Neural cell (in vitro differentiated cells): Measurements from ENCODE around the gene C1orf167. TPM values are rescaled to one million over a fixed set of nuclear protein-coding genes. Genes with fewer than 3 reads are reported as not detected.

ENCODE experiments used
- H2AFZ ChIP-seq: fragments of 200-600, 300-800 bp; sonication (generic), shearing (Covaris generic); 2 replicates; pipeline ENCODE4 v1.6.0; 2014; ENCODE audit warnings: low read depth, mild to moderate bottlenecking, antibody characterized with exemption, low read length, moderate library complexity
- H3F3A ChIP-seq: fragments of 200-600 bp; shearing (Covaris generic); 2 replicates; pipeline ENCODE4 v1.6.1; 2016; ENCODE audit warnings: mild to moderate bottlenecking, moderate library complexity, mixed read lengths, antibody characterized with exemption, low read length; ENCODE audit not compliant: insufficient read depth, poor library complexity, severe bottlenecking
- H3K27ac ChIP-seq: fragments of 200-600, 300-800 bp; sonication (generic), shearing (Covaris generic); 2 replicates; pipeline ENCODE4 v1.5.1; 2014; ENCODE audit warnings: mild to moderate bottlenecking, low read length, moderate library complexity
- H3K27me3 ChIP-seq: fragments of 300-800, 200-600 bp; sonication (generic), shearing (Covaris generic); 2 replicates; pipeline ENCODE4 v1.6.0; 2014; ENCODE audit warnings: mild to moderate bottlenecking, low read depth, low read length, moderate library complexity; ENCODE audit not compliant: insufficient read depth
- H3K36me3 ChIP-seq: fragments of 300-800, 200-600 bp; sonication (generic), shearing (Covaris generic); 2 replicates; pipeline ENCODE4 v1.5.1; 2014; ENCODE audit warnings: mild to moderate bottlenecking, antibody characterized with exemption, low read length, moderate library complexity; ENCODE audit not compliant: insufficient read depth
- H3K4me2 ChIP-seq: fragments of 300-800, 200-600 bp; sonication (generic), shearing (Covaris generic); 2 replicates; pipeline ENCODE4 v1.6.0; 2014; ENCODE audit warnings: mild to moderate bottlenecking, low read length
- H3K4me3 ChIP-seq: fragments of 300-800, 200-600 bp; sonication (generic), shearing (Covaris generic); 2 replicates; pipeline ENCODE4 v1.5.1; 2014; ENCODE audit warnings: mild to moderate bottlenecking, low read length, moderate library complexity
- H3K79me2 ChIP-seq: fragments of 200-600 bp; shearing (Covaris generic); replicated peaks from 2 replicates; pipeline ENCODE4 v1.6.0; 2014; ENCODE audit warnings: mild to moderate bottlenecking, low read length, moderate library complexity; ENCODE audit not compliant: insufficient read depth
- H3K9ac ChIP-seq: fragments of 300-800, 200-600 bp; sonication (generic), shearing (Covaris generic); 2 replicates; pipeline ENCODE4 v1.6.1; 2016; ENCODE audit warnings: mild to moderate bottlenecking, low read length, mixed read lengths
- H3K9me2 ChIP-seq: fragments of 200-600 bp; shearing (Covaris generic); 2 replicates; pipeline ENCODE4 v1.6.1; 2016; ENCODE audit warnings: mild to moderate bottlenecking, low read length, mixed read lengths; ENCODE audit not compliant: insufficient read depth
- H3K9me3 ChIP-seq: fragments of 200-600, 300-800 bp; sonication (generic), shearing (Covaris generic); 2 replicates; pipeline ENCODE4 v1.6.1; 2016; ENCODE audit warnings: mild to moderate bottlenecking, mixed run types, low read length, moderate library complexity, mixed read lengths
- H4K20me1 ChIP-seq: fragments of 200-600 bp; shearing (Covaris generic); 2 replicates; pipeline ENCODE4 v1.6.1; 2016; ENCODE audit warnings: mild to moderate bottlenecking, mixed run types; ENCODE audit not compliant: insufficient read depth
- EP300 ChIP-seq: fragments of 450-650 bp; conservative IDR thresholded peaks from 2 replicates; pipeline ENCODE4 v1.6.1; 2014; ENCODE audit warnings: antibody characterized with exemption, mild to moderate bottlenecking, moderate library complexity; ENCODE audit not compliant: poor library complexity, severe bottlenecking
- EZH2 ChIP-seq: fragments of 200-600, 300-800 bp; shearing (Covaris generic), sonication (generic); IDR thresholded peaks from 2 replicates; pipeline ENCODE4 v1.6.1; 2014; ENCODE audit warnings: antibody characterized with exemption, low read length, borderline replicate concordance, mild to moderate bottlenecking; ENCODE audit not compliant: insufficient read depth, poor library complexity, severe bottlenecking
- MXI1 ChIP-seq: fragments of 450-650 bp; conservative IDR thresholded peaks from 2 replicates; pipeline ENCODE4 v1.6.1; 2014; ENCODE audit warnings: antibody characterized with exemption, mild to moderate bottlenecking; ENCODE audit not compliant: poor library complexity, severe bottlenecking
- POLR2AphosphoS5 ChIP-seq: IDR thresholded peaks from 2 replicates; pipeline ENCODE4 v1.6.1; 2012
- RAD21 ChIP-seq: fragments of 450-650 bp; conservative IDR thresholded peaks from 2 replicates; pipeline ENCODE4 v1.6.1; 2014; ENCODE audit warnings: antibody characterized with exemption, mild to moderate bottlenecking, moderate library complexity
- SMC3 ChIP-seq: fragments of 450-650 bp; conservative IDR thresholded peaks from 2 replicates; pipeline ENCODE4 v1.6.1; 2014; ENCODE audit warnings: antibody characterized with exemption, mild to moderate bottlenecking, moderate library complexity; ENCODE audit not compliant: poor library complexity
- TAF1 ChIP-seq: IDR thresholded peaks from 2 replicates; pipeline ENCODE4 v1.6.1; 2012; ENCODE audit warnings: low read depth
- polyA plus RNA-seq: library from polyadenylated mRNA; depleted of rRNA; stranded (reverse); fragments of >200 nt; gene quantifications from 2 replicates; pipeline ENCODE4 v1.2.3, GENCODE V29; 2014
- TF ChIP-seq, protein P1 (sequence below): IDR thresholded peaks from 2 replicates; pipeline ENCODE4 v1.6.1; 2012; ENCODE audit warnings: borderline replicate concordance
- TF ChIP-seq, protein P2 (sequence below): fragments of 450-650 bp; IDR thresholded peaks from 2 replicates; pipeline ENCODE4 v1.5.1; 2014; ENCODE audit warnings: antibody characterized with exemption, mild to moderate bottlenecking, moderate library complexity; ENCODE audit not compliant: poor library complexity, severe bottlenecking

C1orf167 gene
- polyA plus RNA-seq, 1 donor from 2014 or later, result not detected

DNA sequence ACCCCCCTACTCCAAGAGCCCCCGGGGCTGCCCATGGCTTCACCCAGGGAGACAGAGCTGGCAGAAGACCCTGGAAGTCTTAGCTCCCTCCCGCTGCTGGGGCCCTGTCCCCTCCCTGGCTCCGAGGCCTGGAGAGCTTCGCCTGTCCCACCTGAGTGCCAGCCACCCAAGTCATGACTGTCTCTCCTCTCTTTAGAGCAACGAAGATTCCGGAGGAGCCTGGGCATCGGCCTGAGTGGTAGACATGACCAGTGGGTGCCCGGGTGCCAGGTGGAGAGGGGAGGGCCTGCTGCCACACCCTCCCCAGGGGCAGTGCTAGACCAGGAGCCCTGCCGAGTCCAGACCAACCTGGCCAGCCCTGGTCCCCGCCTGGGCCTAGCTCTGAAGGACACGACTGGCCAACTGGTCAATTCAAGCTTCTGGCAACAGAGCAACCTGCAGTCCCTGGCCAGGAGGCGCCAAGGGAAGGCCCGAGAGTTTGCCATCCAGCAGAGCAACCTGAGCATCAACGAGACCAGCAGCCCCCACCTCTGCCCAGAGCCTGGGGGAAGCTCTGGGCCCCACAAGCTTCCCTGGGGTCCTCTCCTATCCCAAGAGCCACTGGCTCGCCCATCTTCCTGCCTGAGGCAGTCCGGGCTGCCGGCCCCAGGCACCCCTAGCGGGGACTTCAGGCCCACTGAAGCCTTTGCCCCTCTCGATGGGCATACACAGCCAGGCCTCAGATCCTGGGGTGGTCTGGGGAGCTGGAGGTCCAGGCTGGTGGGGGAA is 3.9 kb downstream of the C1orf167 start:
- Histone ChIP-seq H3K79me2 (no peaks in the 10 kb centered on the region), H3K36me3 (no peaks in the 10 kb centered on the region), H3K9me2 (no peaks in the 10 kb centered on the region), H3K9ac (no peak overlapping the region), H3K27ac (no peak overlapping the region), H3K4me3 (no peak overlapping the region), H4K20me1 (no peaks in the 10 kb centered on the region), H3K27me3 (no peaks in the 10 kb centered on the region), H2AFZ (no peak overlapping the region), H3K9me3 (no peaks in the 10 kb centered on the region), H3K4me2 (no peak overlapping the region), H3F3A (no peaks in the 10 kb centered on the region)
- TF ChIP-seq EZH2 (no peak), TAF1 (no peak), POLR2AphosphoS5 (no peak), MXI1 (no peak), EP300 (no peak)
- TF ChIP-seq, protein P1, sequence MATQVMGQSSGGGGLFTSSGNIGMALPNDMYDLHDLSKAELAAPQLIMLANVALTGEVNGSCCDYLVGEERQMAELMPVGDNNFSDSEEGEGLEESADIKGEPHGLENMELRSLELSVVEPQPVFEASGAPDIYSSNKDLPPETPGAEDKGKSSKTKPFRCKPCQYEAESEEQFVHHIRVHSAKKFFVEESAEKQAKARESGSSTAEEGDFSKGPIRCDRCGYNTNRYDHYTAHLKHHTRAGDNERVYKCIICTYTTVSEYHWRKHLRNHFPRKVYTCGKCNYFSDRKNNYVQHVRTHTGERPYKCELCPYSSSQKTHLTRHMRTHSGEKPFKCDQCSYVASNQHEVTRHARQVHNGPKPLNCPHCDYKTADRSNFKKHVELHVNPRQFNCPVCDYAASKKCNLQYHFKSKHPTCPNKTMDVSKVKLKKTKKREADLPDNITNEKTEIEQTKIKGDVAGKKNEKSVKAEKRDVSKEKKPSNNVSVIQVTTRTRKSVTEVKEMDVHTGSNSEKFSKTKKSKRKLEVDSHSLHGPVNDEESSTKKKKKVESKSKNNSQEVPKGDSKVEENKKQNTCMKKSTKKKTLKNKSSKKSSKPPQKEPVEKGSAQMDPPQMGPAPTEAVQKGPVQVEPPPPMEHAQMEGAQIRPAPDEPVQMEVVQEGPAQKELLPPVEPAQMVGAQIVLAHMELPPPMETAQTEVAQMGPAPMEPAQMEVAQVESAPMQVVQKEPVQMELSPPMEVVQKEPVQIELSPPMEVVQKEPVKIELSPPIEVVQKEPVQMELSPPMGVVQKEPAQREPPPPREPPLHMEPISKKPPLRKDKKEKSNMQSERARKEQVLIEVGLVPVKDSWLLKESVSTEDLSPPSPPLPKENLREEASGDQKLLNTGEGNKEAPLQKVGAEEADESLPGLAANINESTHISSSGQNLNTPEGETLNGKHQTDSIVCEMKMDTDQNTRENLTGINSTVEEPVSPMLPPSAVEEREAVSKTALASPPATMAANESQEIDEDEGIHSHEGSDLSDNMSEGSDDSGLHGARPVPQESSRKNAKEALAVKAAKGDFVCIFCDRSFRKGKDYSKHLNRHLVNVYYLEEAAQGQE, result no peak

DNA sequence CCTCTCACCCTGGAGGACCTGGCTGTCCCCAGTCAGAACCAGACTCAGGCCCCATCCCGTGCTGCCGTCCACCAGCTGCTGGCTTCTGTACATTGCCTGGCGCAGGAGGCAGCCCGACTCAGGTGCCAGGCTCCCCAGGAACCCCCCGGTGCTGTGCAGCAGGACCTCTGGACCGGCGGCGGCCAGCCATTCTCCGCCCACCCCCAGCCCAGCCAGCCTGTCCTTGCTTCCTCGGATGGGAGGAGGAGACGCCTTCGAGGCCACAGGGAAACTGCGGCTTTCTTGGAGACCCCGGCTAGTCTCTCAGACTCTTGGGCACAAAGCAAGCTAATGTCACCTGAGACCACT is 4.4 kb downstream of the C1orf167 start:
- Histone ChIP-seq H3K9me3 (no peaks in the 10 kb centered on the region), H4K20me1 (no peaks in the 10 kb centered on the region), H3F3A (no peaks in the 10 kb centered on the region), H3K36me3 (no peaks in the 10 kb centered on the region), H3K79me2 (no peaks in the 10 kb centered on the region), H3K27me3 (no peaks in the 10 kb centered on the region), H2AFZ (no peak overlapping the region), H3K27ac (no peak overlapping the region), H3K9ac (no peak overlapping the region), H3K4me2 (no peak overlapping the region), H3K4me3 (no peak overlapping the region), H3K9me2 (no peaks in the 10 kb centered on the region)
- no peak for TF ChIP-seq EP300
- no peak for TF ChIP-seq EZH2
- TF ChIP-seq MXI1, result no peak
- TF ChIP-seq RAD21, result no peak
- no peak for TF ChIP-seq SMC3
- TF ChIP-seq, protein P2, sequence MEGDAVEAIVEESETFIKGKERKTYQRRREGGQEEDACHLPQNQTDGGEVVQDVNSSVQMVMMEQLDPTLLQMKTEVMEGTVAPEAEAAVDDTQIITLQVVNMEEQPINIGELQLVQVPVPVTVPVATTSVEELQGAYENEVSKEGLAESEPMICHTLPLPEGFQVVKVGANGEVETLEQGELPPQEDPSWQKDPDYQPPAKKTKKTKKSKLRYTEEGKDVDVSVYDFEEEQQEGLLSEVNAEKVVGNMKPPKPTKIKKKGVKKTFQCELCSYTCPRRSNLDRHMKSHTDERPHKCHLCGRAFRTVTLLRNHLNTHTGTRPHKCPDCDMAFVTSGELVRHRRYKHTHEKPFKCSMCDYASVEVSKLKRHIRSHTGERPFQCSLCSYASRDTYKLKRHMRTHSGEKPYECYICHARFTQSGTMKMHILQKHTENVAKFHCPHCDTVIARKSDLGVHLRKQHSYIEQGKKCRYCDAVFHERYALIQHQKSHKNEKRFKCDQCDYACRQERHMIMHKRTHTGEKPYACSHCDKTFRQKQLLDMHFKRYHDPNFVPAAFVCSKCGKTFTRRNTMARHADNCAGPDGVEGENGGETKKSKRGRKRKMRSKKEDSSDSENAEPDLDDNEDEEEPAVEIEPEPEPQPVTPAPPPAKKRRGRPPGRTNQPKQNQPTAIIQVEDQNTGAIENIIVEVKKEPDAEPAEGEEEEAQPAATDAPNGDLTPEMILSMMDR, result no peak
- TF ChIP-seq, protein P1, result no peak
- no peak for TF ChIP-seq TAF1
